Tibial artery (tissue), 4 donors: Measurements from ENCODE around the gene AP1M1.

ENCODE experiments used
- DNase-seq, 2 donors: peaks; one replicate each; pipeline ENCODE4 v3.0.0-alpha.2; 2019
- H3K27ac ChIP-seq, 2 donors: fragments of 200-600 bp; sonication (generic) in 1 of 2; 1 replicate in 1 of 2; 2 replicates in 1 of 2; pipeline ENCODE4 v1.5.1; 2018 to 2019; ENCODE audit warnings: mild to moderate bottlenecking in 1 of 2
- H3K27me3 ChIP-seq, 2 donors: fragments of 200-600 bp; sonication (generic) in 1 of 2; one replicate each; pipeline versions ENCODE4 v1.5.1 to v1.6.0; 2016 to 2019
- H3K36me3 ChIP-seq, 3 donors: fragments of 200-600 bp; sonication (generic) in 2 of 3; one replicate each; pipeline ENCODE4 v1.5.1; 2016 to 2019; ENCODE audit warnings: mild to moderate bottlenecking in 2 of 3
- H3K4me1 ChIP-seq, 4 donors: fragments of 200-600 bp; sonication (generic) in 2 of 4; 1 replicate in 3 of 4; 2 replicates in 1 of 4; pipeline ENCODE4 v1.5.1; 2016 to 2019
- H3K4me3 ChIP-seq, 2 donors: fragments of 200-600 bp; sonication (generic) in 1 of 2; 1 replicate in 1 of 2; 2 replicates in 1 of 2; pipeline ENCODE4 v1.5.1; 2018 to 2019; ENCODE audit warnings: mild to moderate bottlenecking in 2 of 2
- H3K9me3 ChIP-seq, 3 donors: fragments of 200-600 bp; sonication (generic) in 1 of 3; one replicate each; pipeline ENCODE4 v1.5.1; 2016 to 2019
- CTCF ChIP-seq, 2 experiments: fragments of 200-600 bp in 1 of 2; fragments of 450-650 bp in 1 of 2; IDR thresholded peaks; one replicate each; pipeline ENCODE4 v1.5.1; 2017 to 2019; ENCODE audit warnings: antibody characterized with exemption in 2 of 2, mild to moderate bottlenecking in 1 of 2, moderate library complexity in 1 of 2
- intact Hi-C: fragments of 100-400 bp; cut with DNase I; formaldehyde crosslinking; loops from one replicate; pipeline ENCODE4 v1.15.0; 2023; ENCODE audit warnings: low total_unique reads

Gene AP1M1

GRCh38 chr19:16252459-16253205, 54.9 kb downstream of the AP1M1 start:
- Histone ChIP-seq H3K27me3 (no peaks in the 10 kb centered on the region), H3K36me3 (no peaks in the 10 kb centered on the region), H3K27ac (no peak overlapping the region), H3K4me1 (peaks cover 0 to 5% (median 3%) of the 10 kb centered on the region in 4 donors), H3K9me3 (no peaks in the 10 kb centered on the region), H3K4me3 (no peak overlapping the region)
- DNase-seq: peak in 1 of 2 donors; percentile 38
- no peak for TF ChIP-seq CTCF (IDR thresholded peaks at IDR 0.05)
- intact Hi-C loops: no loop called here

GRCh38 chr19:16254851-16255408, 57.2 kb downstream of the AP1M1 start:
- intact Hi-C loops: no loop called here
- no peak for DNase-seq
- Histone ChIP-seq H3K27ac (no peak overlapping the region), H3K4me1 (peaks cover 0 to 19% (median 12%) of the 10 kb centered on the region in 4 donors), H3K27me3 (no peaks in the 10 kb centered on the region), H3K36me3 (no peaks in the 10 kb centered on the region), H3K4me3 (no peak overlapping the region), H3K9me3 (no peaks in the 10 kb centered on the region)
- TF ChIP-seq CTCF (IDR thresholded peaks at IDR 0.05): no peak

- no peaks in the 10 kb centered on the region for H3K36me3 ChIP-seq
- intact Hi-C loops: no loop called here
- H3K27ac ChIP-seq: peak overlapping the region in 1 of 2 donors; percentile 61
- H3K4me1 ChIP-seq: peaks cover 0 to 19% (median 12%) of the 10 kb centered on the region in 4 donors
- no peak overlapping the region for H3K4me3 ChIP-seq
- H3K27me3 ChIP-seq: no peaks in the 10 kb centered on the region
- TF ChIP-seq CTCF (IDR thresholded peaks at IDR 0.05): no peak
- H3K9me3 ChIP-seq: no peaks in the 10 kb centered on the region
- DNase-seq: no peak
Measured at GRCh38 chr19:16257509-16258002, 59.8 kb downstream of the AP1M1 start.

DNA sequence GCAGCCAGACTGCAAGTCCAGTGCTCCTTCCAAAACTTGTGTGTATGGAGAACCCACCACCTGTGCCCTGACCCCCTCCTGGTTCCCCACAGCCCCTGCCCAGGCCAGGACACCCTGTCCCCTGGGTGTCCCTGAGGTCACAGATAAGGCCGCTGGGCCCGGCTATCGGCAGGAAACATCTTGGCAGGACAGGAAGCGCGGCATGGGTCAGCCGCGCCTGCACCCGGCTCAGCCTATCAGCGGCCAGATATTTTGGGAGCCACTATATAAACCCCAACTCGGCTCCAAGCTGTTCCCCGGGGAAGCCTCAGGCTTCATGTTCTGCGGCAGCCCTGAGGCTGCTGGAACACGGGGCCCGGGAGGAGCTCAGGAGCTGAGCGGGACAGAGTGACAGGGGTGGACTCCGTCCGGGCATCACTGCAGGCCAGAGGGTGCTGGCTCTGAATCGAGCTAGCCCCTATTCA, 60.8 kb downstream of the AP1M1 start:
- no peak for TF ChIP-seq CTCF (IDR thresholded peaks at IDR 0.05)
- no peaks in the 10 kb centered on the region for H3K27me3 ChIP-seq
- peak overlapping the region; percentile 13 to 61 for H3K27ac ChIP-seq
- H3K9me3 ChIP-seq: no peaks in the 10 kb centered on the region
- H3K4me3 ChIP-seq: no peak overlapping the region
- no peaks in the 10 kb centered on the region for H3K36me3 ChIP-seq
- peak; percentile 74 to 84 for DNase-seq
- intact Hi-C loops: no loop called here
- H3K4me1 ChIP-seq: peaks cover 0 to 19% (median 12%) of the 10 kb centered on the region in 4 donors

GRCh38 chr19:16259385-16260159, 61.9 kb downstream of the AP1M1 start:
- Histone ChIP-seq H3K27ac (peak overlapping the region in 1 of 2 donors; percentile 27), H3K4me3 (no peak overlapping the region), H3K27me3 (no peaks in the 10 kb centered on the region), H3K9me3 (no peaks in the 10 kb centered on the region), H3K36me3 (no peaks in the 10 kb centered on the region), H3K4me1 (peaks cover 0 to 19% (median 10%) of the 10 kb centered on the region in 4 donors)
- no peak for DNase-seq
- intact Hi-C loops: no loop called here
- TF ChIP-seq CTCF (IDR thresholded peaks at IDR 0.05): no peak
